HCT116 (cell line): ENCODE data around the gene FGF13.

Source experiments
- CTCF ChIP-seq, 3 experiments: fragments of 200-600 bp in 1 of 3; sonication (generic) in 1 of 3; IDR thresholded peaks in 2 of 3; conservative IDR thresholded peaks in 1 of 3; 2 replicates each; pipeline ENCODE4 v1.5.1; 2012 to 2017; ENCODE audit warnings: low read depth in 2 of 3, low read length in 2 of 3, antibody characterized with exemption in 1 of 3, borderline replicate concordance in 1 of 3, control low read depth in 1 of 3, mild to moderate bottlenecking in 1 of 3, mixed read lengths in 1 of 3, mixed run types in 1 of 3, moderate library complexity in 1 of 3; ENCODE audit not compliant: insufficient read depth in 1 of 3
- ELF1 ChIP-seq: IDR thresholded peaks from 2 replicates; pipeline ENCODE4 v1.6.1; 2012; ENCODE audit warnings: low read depth, borderline replicate concordance
- MAX ChIP-seq: IDR thresholded peaks from 2 replicates; pipeline ENCODE4 v1.6.1; 2012
- POLR2A ChIP-seq: IDR thresholded peaks from 2 replicates; pipeline ENCODE4 v1.7.0; 2011; ENCODE audit warnings: borderline replicate concordance; ENCODE audit not compliant: insufficient read depth, insufficient read length; ENCODE audit errors: extremely low read depth
- POLR2AphosphoS5 ChIP-seq: IDR thresholded peaks from 2 replicates; pipeline ENCODE4 v1.6.1; 2011; ENCODE audit warnings: mild to moderate bottlenecking, low read depth, low read length, moderate library complexity
- TCF7L2 ChIP-seq: IDR thresholded peaks from 2 replicates; pipeline ENCODE4 v1.7.0; 2011; ENCODE audit warnings: borderline replicate concordance, inconsistent platforms; ENCODE audit not compliant: insufficient read depth, insufficient read length; ENCODE audit errors: extremely low read depth

- no peak for TF ChIP-seq TCF7L2
- no peak for TF ChIP-seq MAX
- no peak for TF ChIP-seq POLR2AphosphoS5
- TF ChIP-seq CTCF (IDR thresholded peaks at IDR 0.05 in 2 of 3, conservative IDR thresholded peaks at IDR 0.05 in 1 of 3; ENCODE audit: borderline replicate concordance in 1 of 3, insufficient read depth in 1 of 3, low read depth in 2 of 3, low read length in 2 of 3) = no peak
- no peak for TF ChIP-seq POLR2A
- no peak for TF ChIP-seq ELF1
Observed at GRCh38 chrX:138742217-138742616, 30.7 kb upstream of the FGF13 start.
